HepG2 (cell line): ENCODE results near the gene WNT5B. TPM values are rescaled to one million over a fixed set of nuclear protein-coding genes. Genes with fewer than 3 reads are reported as not detected.

Experiments
- AGO2 ChIP-seq: fragments of 200-400 bp; formaldehyde crosslinking; optimal IDR thresholded peaks from 2 replicates; pipeline ENCODE3; 2017; ENCODE audit warnings: mild to moderate bottlenecking, low read depth, low read length, moderate library complexity
- BRCA1 ChIP-seq: sonication (generic); formaldehyde crosslinking; IDR thresholded peaks from 2 replicates; pipeline ENCODE4 v1.4.0; 2020; ENCODE audit warnings: missing genetic modification reagents
- EHMT2 ChIP-seq: fragments of 200-600 bp; sonication (generic); IDR thresholded peaks from 2 replicates; pipeline ENCODE4 v1.7.0; 2017; ENCODE audit warnings: antibody characterized with exemption, low read depth, low read length, borderline replicate concordance
- ETS1 ChIP-seq: sonication (generic); formaldehyde crosslinking; IDR thresholded peaks from 2 replicates; pipeline ENCODE4 v1.4.0; 2020; ENCODE audit warnings: missing genetic modification reagents
- JDP2 ChIP-seq: sonication (generic); formaldehyde crosslinking; IDR thresholded peaks from 2 replicates; pipeline ENCODE4 v1.8.1; 2022; ENCODE audit warnings: missing genetic modification reagents, borderline replicate concordance
- MAFF ChIP-seq: IDR thresholded peaks from 2 replicates; pipeline ENCODE4 v1.6.1; 2011; ENCODE audit warnings: low read depth, low read length, improper control_type of control experiment
- MYC ChIP-seq: sonication (generic); formaldehyde crosslinking; IDR thresholded peaks from 2 replicates; pipeline ENCODE4 v1.9.0; 2021; ENCODE audit warnings: missing genetic modification reagents, borderline replicate concordance
- NFRKB ChIP-seq: fragments of 450-650 bp; IDR thresholded peaks from 2 replicates; pipeline ENCODE4 v1.6.1; 2017
- PAF1 ChIP-seq: IDR thresholded peaks from 2 replicates; pipeline ENCODE4 v1.6.1; 2016; ENCODE audit warnings: missing genetic modification reagents, missing compliant biosample characterization
- PTBP1 ChIP-seq: fragments of 200-400 bp; formaldehyde crosslinking; IDR thresholded peaks from 2 replicates; pipeline ENCODE4 v1.6.1; 2018; ENCODE audit warnings: low read length, low read depth; ENCODE audit not compliant: poor library complexity, severe bottlenecking
- RBAK ChIP-seq: sonication (generic); formaldehyde crosslinking; IDR thresholded peaks from 2 replicates; pipeline ENCODE4 v1.5.1; 2020; ENCODE audit warnings: mild to moderate bottlenecking, missing genetic modification reagents
- RFX3 ChIP-seq: IDR thresholded peaks from 2 replicates; pipeline ENCODE4 v1.6.1; 2016; ENCODE audit warnings: missing biosample characterization, missing genetic modification reagents
- SMC3 ChIP-seq: IDR thresholded peaks from 2 replicates; pipeline ENCODE4 v1.6.1; 2011; ENCODE audit warnings: low read length, improper control_type of control experiment
- TAF1 ChIP-seq: sonication (generic); formaldehyde crosslinking; IDR thresholded peaks from 2 replicates; pipeline ENCODE4 v1.4.0; 2020; ENCODE audit warnings: missing genetic modification reagents
- TEF ChIP-seq: sonication (generic); formaldehyde crosslinking; IDR thresholded peaks from 2 replicates; pipeline ENCODE4 v1.5.0; 2020; ENCODE audit warnings: missing genetic modification reagents
- ZBTB7B ChIP-seq: sonication (generic); formaldehyde crosslinking; IDR thresholded peaks from 2 replicates; pipeline ENCODE4 v1.4.0; 2020; ENCODE audit warnings: missing genetic modification reagents
- ZNF20 ChIP-seq: sonication (generic); formaldehyde crosslinking; IDR thresholded peaks from 2 replicates; pipeline ENCODE4 v1.4.0; 2020; ENCODE audit warnings: mild to moderate bottlenecking, moderate library complexity, missing genetic modification reagents
- ZNF605 ChIP-seq: sonication (generic); formaldehyde crosslinking; IDR thresholded peaks from 2 replicates; pipeline ENCODE4 v1.8.0; 2022; ENCODE audit warnings: mild to moderate bottlenecking, missing genetic modification reagents
- ZNF879 ChIP-seq: sonication (generic); formaldehyde crosslinking; IDR thresholded peaks from 2 replicates; pipeline ENCODE4 v1.8.1; 2023; ENCODE audit warnings: missing genetic modification reagents
- polyA plus RNA-seq, 8 experiments: library from polyadenylated mRNA; depleted of rRNA in 3 of 8; stranded (reverse) in 7 of 8; unstranded in 1 of 8; fragments of >200 nt; fragmentation: Illumina TruSeq in 4 of 8; extraction: Trizol in 4 of 8; gene quantifications; 2 replicates each; pipeline versions ENCODE4 v1.2.1 to v1.2.3, GENCODE V29; 2011 to 2016; ENCODE audit warnings: low read depth in 4 of 8, missing spikeins in 1 of 8, mixed read lengths in 1 of 8; ENCODE audit not compliant: insufficient read depth in 1 of 8
- total RNA-seq, 5 experiments: library from RNA; depleted of rRNA; stranded (reverse); fragments of >200 nt; fragmentation: Illumina TruSeq; extraction: Trizol; gene quantifications; 2 replicates each; pipeline ENCODE4 v1.2.3, GENCODE V29; 2016; ENCODE audit warnings: low read depth in 1 of 5
- TF ChIP-seq, protein P1 (sequence below): sonication (generic); formaldehyde crosslinking; IDR thresholded peaks from 2 replicates; pipeline ENCODE4 v1.4.0; 2020; ENCODE audit warnings: missing genetic modification reagents
- TF ChIP-seq, protein P2 (sequence below): sonication (generic); formaldehyde crosslinking; IDR thresholded peaks from 2 replicates; pipeline ENCODE4 v1.8.1; 2023; ENCODE audit warnings: missing genetic modification reagents, inconsistent platforms, borderline replicate concordance
- TF ChIP-seq, protein P3 (sequence below): sonication (generic); formaldehyde crosslinking; IDR thresholded peaks from 2 replicates; pipeline ENCODE4 v1.5.0; 2020; ENCODE audit warnings: missing genetic modification reagents

WNT5B gene
- total and polyA plus RNA-seq, 2 of the 13 experiments (the other 11 are each of a cell fraction or from before 2014, with no cell fraction given): 0.04 TPM; not detected in 1

GRCh38 chr12:1594261-1595025 lies 34.6 kb upstream of the WNT5B start, which contains the start of gene FBXL14 (continued):
- TF ChIP-seq, protein P1, sequence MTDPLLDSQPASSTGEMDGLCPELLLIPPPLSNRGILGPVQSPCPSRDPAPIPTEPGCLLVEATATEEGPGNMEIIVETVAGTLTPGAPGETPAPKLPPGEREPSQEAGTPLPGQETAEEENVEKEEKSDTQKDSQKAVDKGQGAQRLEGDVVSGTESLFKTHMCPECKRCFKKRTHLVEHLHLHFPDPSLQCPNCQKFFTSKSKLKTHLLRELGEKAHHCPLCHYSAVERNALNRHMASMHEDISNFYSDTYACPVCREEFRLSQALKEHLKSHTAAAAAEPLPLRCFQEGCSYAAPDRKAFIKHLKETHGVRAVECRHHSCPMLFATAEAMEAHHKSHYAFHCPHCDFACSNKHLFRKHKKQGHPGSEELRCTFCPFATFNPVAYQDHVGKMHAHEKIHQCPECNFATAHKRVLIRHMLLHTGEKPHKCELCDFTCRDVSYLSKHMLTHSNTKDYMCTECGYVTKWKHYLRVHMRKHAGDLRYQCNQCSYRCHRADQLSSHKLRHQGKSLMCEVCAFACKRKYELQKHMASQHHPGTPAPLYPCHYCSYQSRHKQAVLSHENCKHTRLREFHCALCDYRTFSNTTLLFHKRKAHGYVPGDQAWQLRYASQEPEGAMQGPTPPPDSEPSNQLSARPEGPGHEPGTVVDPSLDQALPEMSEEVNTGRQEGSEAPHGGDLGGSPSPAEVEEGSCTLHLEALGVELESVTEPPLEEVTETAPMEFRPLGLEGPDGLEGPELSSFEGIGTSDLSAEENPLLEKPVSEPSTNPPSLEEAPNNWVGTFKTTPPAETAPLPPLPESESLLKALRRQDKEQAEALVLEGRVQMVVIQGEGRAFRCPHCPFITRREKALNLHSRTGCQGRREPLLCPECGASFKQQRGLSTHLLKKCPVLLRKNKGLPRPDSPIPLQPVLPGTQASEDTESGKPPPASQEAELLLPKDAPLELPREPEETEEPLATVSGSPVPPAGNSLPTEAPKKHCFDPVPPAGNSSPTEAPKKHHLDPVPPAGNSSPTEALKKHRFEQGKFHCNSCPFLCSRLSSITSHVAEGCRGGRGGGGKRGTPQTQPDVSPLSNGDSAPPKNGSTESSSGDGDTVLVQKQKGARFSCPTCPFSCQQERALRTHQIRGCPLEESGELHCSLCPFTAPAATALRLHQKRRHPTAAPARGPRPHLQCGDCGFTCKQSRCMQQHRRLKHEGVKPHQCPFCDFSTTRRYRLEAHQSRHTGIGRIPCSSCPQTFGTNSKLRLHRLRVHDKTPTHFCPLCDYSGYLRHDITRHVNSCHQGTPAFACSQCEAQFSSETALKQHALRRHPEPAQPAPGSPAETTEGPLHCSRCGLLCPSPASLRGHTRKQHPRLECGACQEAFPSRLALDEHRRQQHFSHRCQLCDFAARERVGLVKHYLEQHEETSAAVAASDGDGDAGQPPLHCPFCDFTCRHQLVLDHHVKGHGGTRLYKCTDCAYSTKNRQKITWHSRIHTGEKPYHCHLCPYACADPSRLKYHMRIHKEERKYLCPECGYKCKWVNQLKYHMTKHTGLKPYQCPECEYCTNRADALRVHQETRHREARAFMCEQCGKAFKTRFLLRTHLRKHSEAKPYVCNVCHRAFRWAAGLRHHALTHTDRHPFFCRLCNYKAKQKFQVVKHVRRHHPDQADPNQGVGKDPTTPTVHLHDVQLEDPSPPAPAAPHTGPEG (CRISPR knock-in tag): no peak
- no peak for TF ChIP-seq BRCA1 (CRISPR knock-in tag)
- TF ChIP-seq ZNF20 (CRISPR knock-in tag): no peak
- no peak for TF ChIP-seq MAFF
- TF ChIP-seq PTBP1: no peak
- TF ChIP-seq ZNF879 (CRISPR knock-in tag): no peak
- no peak for TF ChIP-seq AGO2
- no peak for TF ChIP-seq MYC
- TF ChIP-seq JDP2 (CRISPR knock-in tag): no peak
- TF ChIP-seq SMC3: no peak
- no peak for TF ChIP-seq ZBTB7B (CRISPR knock-in tag)
- TF ChIP-seq ETS1 (CRISPR knock-in tag): no peak
- TF ChIP-seq EHMT2: no peak
- TF ChIP-seq TAF1: no peak
- TF ChIP-seq, protein P2, sequence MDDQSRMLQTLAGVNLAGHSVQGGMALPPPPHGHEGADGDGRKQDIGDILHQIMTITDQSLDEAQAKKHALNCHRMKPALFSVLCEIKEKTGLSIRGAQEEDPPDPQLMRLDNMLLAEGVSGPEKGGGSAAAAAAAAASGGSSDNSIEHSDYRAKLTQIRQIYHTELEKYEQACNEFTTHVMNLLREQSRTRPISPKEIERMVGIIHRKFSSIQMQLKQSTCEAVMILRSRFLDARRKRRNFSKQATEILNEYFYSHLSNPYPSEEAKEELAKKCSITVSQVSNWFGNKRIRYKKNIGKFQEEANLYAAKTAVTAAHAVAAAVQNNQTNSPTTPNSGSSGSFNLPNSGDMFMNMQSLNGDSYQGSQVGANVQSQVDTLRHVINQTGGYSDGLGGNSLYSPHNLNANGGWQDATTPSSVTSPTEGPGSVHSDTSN (CRISPR knock-in tag): no peak
- TF ChIP-seq NFRKB: no peak
- no peak for TF ChIP-seq PAF1 (CRISPR knock-in tag)
- TF ChIP-seq RFX3 (CRISPR knock-in tag): peak; percentile 77
- no peak for TF ChIP-seq TEF (CRISPR knock-in tag)
- no peak for TF ChIP-seq ZNF605 (CRISPR knock-in tag)
- no peak for TF ChIP-seq RBAK
- TF ChIP-seq, protein P3, sequence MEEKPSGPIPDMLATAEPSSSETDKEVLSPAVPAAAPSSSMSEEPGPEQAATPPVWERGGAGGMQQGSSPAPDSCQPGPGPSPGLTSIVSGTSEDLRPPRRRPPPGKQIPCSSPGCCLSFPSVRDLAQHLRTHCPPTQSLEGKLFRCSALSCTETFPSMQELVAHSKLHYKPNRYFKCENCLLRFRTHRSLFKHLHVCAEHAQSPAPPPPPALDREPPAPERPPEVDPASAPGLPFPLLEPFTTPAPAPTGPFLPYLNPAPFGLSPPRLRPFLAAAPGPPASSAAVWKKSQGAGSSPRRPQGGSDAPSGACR (CRISPR knock-in tag): no peak
